Karpas-422 (cell line): ENCODE data around the gene KAZN. TPM values are rescaled to one million over a fixed set of nuclear protein-coding genes. Genes with fewer than 3 reads are reported as not detected.

ENCODE experiments used
- DNase-seq: peaks from one replicate; pipeline ENCODE4 v3.0.0-alpha.2; 2015
- H2AFZ ChIP-seq: fragments of 200-600 bp; sonication (generic); 2 replicates; pipeline ENCODE4 v1.6.1; 2014; ENCODE audit warnings: antibody characterized with exemption, low read length, mixed read lengths
- H3K27ac ChIP-seq: fragments of 200-600 bp; sonication (generic); 2 replicates; pipeline ENCODE4 v1.5.1; 2014; ENCODE audit warnings: mild to moderate bottlenecking, low read length, moderate library complexity
- H3K27me3 ChIP-seq: fragments of 200-600 bp; sonication (generic); 2 replicates; pipeline ENCODE4 v1.6.1; 2014; ENCODE audit warnings: low read length, mixed read lengths
- H3K36me3 ChIP-seq: fragments of 200-600 bp; sonication (generic); 2 replicates; pipeline ENCODE4 v1.6.1; 2014; ENCODE audit warnings: low read length, mixed read lengths; ENCODE audit not compliant: insufficient read depth
- H3K4me1 ChIP-seq: fragments of 200-600 bp; sonication (generic); 2 replicates; pipeline ENCODE4 v1.6.1; 2014; ENCODE audit warnings: mild to moderate bottlenecking, low read length, mixed read lengths
- H3K4me2 ChIP-seq: fragments of 200-600 bp; sonication (generic); 2 replicates; pipeline ENCODE4 v1.6.1; 2014; ENCODE audit warnings: low read length, low read depth, mild to moderate bottlenecking; ENCODE audit not compliant: poor library complexity, severe bottlenecking
- H3K4me3 ChIP-seq: fragments of 200-600 bp; sonication (generic); 2 replicates; pipeline ENCODE4 v1.5.1; 2014; ENCODE audit warnings: mild to moderate bottlenecking, antibody characterized with exemption, low read length, mixed read lengths
- H3K79me2 ChIP-seq: fragments of 200-600 bp; sonication (generic); 2 replicates; pipeline ENCODE4 v1.6.1; 2014; ENCODE audit warnings: mild to moderate bottlenecking, low read length, mixed read lengths
- H3K9ac ChIP-seq: fragments of 200-600 bp; sonication (generic); 2 replicates; pipeline ENCODE4 v1.6.0; 2014; ENCODE audit warnings: low read length
- H3K9me2 ChIP-seq: fragments of 200-600 bp; sonication (generic), shearing (Covaris generic); replicated peaks from 2 replicates; pipeline ENCODE4 v1.6.0; 2014; ENCODE audit warnings: mild to moderate bottlenecking, low read length, moderate library complexity; ENCODE audit not compliant: insufficient read depth
- H3K9me3 ChIP-seq: fragments of 300-700, 200-600 bp; sonication (generic); 2 replicates; pipeline ENCODE4 v1.6.1; 2014; ENCODE audit warnings: low read length, mixed read lengths
- H4K20me1 ChIP-seq: fragments of 200-600 bp; sonication (generic); 2 replicates; pipeline ENCODE4 v1.6.1; 2014; ENCODE audit warnings: mild to moderate bottlenecking, antibody characterized with exemption, low read length, low read depth; ENCODE audit not compliant: insufficient read depth
- total RNA-seq: library from RNA; depleted of rRNA; stranded (reverse); fragments of >200 nt; shearing (Covaris generic); gene quantifications from 2 replicates; pipeline ENCODE4 v1.2.3, GENCODE V29; 2014; ENCODE audit warnings: low replicate concordance

The KAZN gene
- total RNA-seq, 1 experiment from 2014 or later = not detected

DNA sequence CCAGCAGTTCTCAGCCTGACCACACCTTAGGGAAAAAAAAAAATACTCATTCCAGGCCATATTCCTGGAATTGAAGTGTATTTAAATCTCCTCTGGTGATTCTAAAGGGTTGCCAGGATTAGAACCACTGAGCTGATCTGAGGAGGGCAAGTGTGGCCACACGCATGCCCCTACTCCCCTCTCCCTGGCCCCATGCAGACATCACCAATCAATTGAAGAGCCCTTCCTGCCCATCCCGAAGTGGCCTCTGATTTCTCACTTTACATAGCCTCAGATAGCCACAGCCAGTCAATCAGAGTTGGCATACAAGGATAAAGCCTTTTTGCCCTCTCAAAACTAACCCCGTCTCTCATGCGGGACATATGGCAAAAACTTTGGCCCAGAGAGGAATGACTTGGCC, 470.5 kb downstream of the KAZN start:
- Histone ChIP-seq H3K9me2 (no peaks in the 10 kb centered on the region), H4K20me1 (no peaks in the 10 kb centered on the region), H3K27me3 (no peaks in the 10 kb centered on the region), H2AFZ (no peak overlapping the region), H3K79me2 (no peaks in the 10 kb centered on the region), H3K36me3 (no peaks in the 10 kb centered on the region), H3K9ac (no peak overlapping the region), H3K4me2 (no peak overlapping the region), H3K9me3 (no peaks in the 10 kb centered on the region), H3K4me1 (no peaks in the 10 kb centered on the region), H3K4me3 (no peak overlapping the region), H3K27ac (no peak overlapping the region)
- no peak for DNase-seq

- Histone ChIP-seq H3K27me3 (no peaks in the 10 kb centered on the region), H3K4me3 (no peak overlapping the region), H3K4me2 (no peak overlapping the region), H3K9me2 (no peaks in the 10 kb centered on the region), H3K9ac (no peak overlapping the region), H3K9me3 (no peaks in the 10 kb centered on the region), H3K79me2 (no peaks in the 10 kb centered on the region), H4K20me1 (no peaks in the 10 kb centered on the region), H3K4me1 (no peaks in the 10 kb centered on the region), H3K36me3 (no peaks in the 10 kb centered on the region), H3K27ac (no peak overlapping the region), H2AFZ (no peak overlapping the region)
- DNase-seq = no peak
These were observed 471.8 kb downstream of the KAZN start for GRCh38 chr1:15070145-15070748.

DNA sequence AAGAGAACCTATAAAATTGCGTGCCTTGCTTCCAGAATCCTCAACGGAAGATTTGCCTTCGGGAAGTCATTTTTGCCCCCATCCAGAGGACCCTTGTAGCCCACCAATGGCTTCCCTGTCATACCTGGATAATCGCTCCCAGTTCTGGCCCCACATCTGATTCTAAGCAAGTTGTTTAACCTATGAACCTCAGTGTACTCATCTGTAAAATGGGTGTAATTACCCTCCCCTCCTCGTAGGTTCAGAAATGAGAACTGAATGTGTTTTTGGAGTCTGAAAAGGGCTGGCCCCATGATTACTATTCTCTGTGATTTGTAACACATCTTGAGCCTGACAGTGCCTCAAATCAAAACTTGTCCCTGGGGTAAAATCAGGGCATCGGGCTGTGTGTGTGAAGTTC, 473.5 kb downstream of the KAZN start:
- Histone ChIP-seq H3K79me2 (no peaks in the 10 kb centered on the region), H3K27ac (no peak overlapping the region)

DNA sequence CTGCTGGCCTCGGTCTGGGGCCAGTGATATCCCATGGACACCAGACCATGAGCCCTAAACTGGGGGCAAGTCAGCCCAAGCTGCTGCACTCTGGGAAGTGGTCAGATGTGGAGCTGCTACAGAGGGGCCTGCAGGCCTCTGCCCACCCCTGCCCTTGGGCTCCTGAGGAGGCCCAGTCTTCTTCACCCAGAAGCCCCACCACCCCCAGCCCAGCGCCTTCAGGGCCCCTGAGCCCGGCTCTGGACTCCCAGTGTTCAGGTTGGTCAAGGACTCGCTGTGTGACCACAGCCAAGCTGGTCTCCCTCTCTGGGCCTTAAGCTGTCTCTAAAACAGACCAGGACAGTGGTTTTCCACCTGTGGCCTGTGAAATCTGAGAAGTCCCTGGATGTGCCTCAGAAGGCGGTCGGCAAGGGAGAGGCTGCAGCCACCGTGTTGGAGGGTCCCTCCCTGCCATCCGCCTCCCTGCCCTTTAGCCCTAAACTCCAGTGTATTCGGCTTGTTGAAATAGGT, 475.4 kb downstream of the KAZN start:
- DNase-seq = no peak
- no peak overlapping the region for H3K27ac ChIP-seq
- H3K9me3 ChIP-seq = no peaks in the 10 kb centered on the region
- no peak overlapping the region for H3K4me2 ChIP-seq
- no peaks in the 10 kb centered on the region for H3K79me2 ChIP-seq
- H3K27me3 ChIP-seq = no peaks in the 10 kb centered on the region
- H3K9me2 ChIP-seq = no peaks in the 10 kb centered on the region
- no peaks in the 10 kb centered on the region for H3K36me3 ChIP-seq
- no peak overlapping the region for H3K9ac ChIP-seq
- H3K4me3 ChIP-seq = no peak overlapping the region
- H3K4me1 ChIP-seq = no peaks in the 10 kb centered on the region
- no peak overlapping the region for H2AFZ ChIP-seq
- no peaks in the 10 kb centered on the region for H4K20me1 ChIP-seq

More for the DNA sequence above, 473.5 kb downstream of the KAZN start:
- Histone ChIP-seq H3K9ac (no peak overlapping the region), H4K20me1 (no peaks in the 10 kb centered on the region), H3K4me3 (no peak overlapping the region), H3K9me2 (no peaks in the 10 kb centered on the region), H3K4me1 (no peaks in the 10 kb centered on the region), H3K27me3 (no peaks in the 10 kb centered on the region), H3K36me3 (no peaks in the 10 kb centered on the region), H3K4me2 (no peak overlapping the region), H2AFZ (no peak overlapping the region), H3K9me3 (no peaks in the 10 kb centered on the region)
- no peak for DNase-seq

- Histone ChIP-seq H3K4me3 (no peak overlapping the region), H3K9me2 (no peaks in the 10 kb centered on the region), H3K27me3 (no peaks in the 10 kb centered on the region), H3K9me3 (no peaks in the 10 kb centered on the region), H2AFZ (no peak overlapping the region), H3K27ac (no peak overlapping the region), H3K36me3 (no peaks in the 10 kb centered on the region), H3K4me1 (no peaks in the 10 kb centered on the region), H3K4me2 (no peak overlapping the region), H4K20me1 (no peaks in the 10 kb centered on the region), H3K9ac (no peak overlapping the region), H3K79me2 (no peaks in the 10 kb centered on the region)
- no peak for DNase-seq
These were observed 476.7 kb downstream of the KAZN start for GRCh38 chr1:15075175-15075574.

GRCh38 chr1:15075817-15076216, 477.3 kb downstream of the KAZN start:
- Histone ChIP-seq H3K4me1 (no peaks in the 10 kb centered on the region), H2AFZ (no peak overlapping the region), H4K20me1 (no peaks in the 10 kb centered on the region), H3K9me3 (no peaks in the 10 kb centered on the region), H3K9ac (no peak overlapping the region), H3K27me3 (no peaks in the 10 kb centered on the region), H3K36me3 (no peaks in the 10 kb centered on the region), H3K4me3 (no peak overlapping the region), H3K4me2 (no peak overlapping the region), H3K9me2 (no peaks in the 10 kb centered on the region), H3K27ac (no peak overlapping the region), H3K79me2 (no peaks in the 10 kb centered on the region)
- no peak for DNase-seq

DNA sequence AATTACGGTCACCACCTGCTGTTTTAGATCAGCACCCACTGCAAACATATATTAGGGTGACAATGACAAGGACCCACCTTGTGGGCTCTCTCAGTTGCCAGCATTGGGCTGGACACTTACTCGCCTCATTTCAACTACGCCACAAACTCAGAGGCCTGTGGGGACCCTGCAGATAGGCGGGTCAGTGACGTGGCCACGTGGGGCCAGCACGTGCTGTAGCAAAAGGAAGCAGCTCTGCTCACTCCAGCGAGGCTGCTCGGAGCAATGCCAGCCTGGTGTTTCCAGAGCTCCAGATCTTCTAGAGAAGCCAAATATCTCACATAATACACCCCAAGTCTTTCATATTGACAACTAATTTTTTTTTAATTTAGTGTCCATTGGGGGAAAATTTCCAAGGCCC, 478.3 kb downstream of the KAZN start:
- H3K9me2 ChIP-seq = no peaks in the 10 kb centered on the region
- H3K79me2 ChIP-seq = no peaks in the 10 kb centered on the region
- H4K20me1 ChIP-seq = no peaks in the 10 kb centered on the region
- H3K36me3 ChIP-seq = no peaks in the 10 kb centered on the region
- H2AFZ ChIP-seq = no peak overlapping the region
- no peak for DNase-seq
- no peak overlapping the region for H3K27ac ChIP-seq
- no peaks in the 10 kb centered on the region for H3K4me1 ChIP-seq
- no peaks in the 10 kb centered on the region for H3K27me3 ChIP-seq
- H3K4me2 ChIP-seq = no peak overlapping the region
- no peak overlapping the region for H3K9ac ChIP-seq
- no peak overlapping the region for H3K4me3 ChIP-seq
- no peaks in the 10 kb centered on the region for H3K9me3 ChIP-seq

- Histone ChIP-seq H3K9me2 (no peaks in the 10 kb centered on the region), H4K20me1 (no peaks in the 10 kb centered on the region), H3K4me1 (no peaks in the 10 kb centered on the region), H3K4me3 (no peak overlapping the region), H3K9me3 (no peaks in the 10 kb centered on the region), H3K27ac (no peak overlapping the region), H3K4me2 (no peak overlapping the region), H3K27me3 (no peaks in the 10 kb centered on the region), H3K36me3 (no peaks in the 10 kb centered on the region), H3K79me2 (no peaks in the 10 kb centered on the region), H3K9ac (no peak overlapping the region), H2AFZ (no peak overlapping the region)
- no peak for DNase-seq
These were observed 478.9 kb downstream of the KAZN start for GRCh38 chr1:15077384-15077783.
